Measurements from ENCODE around the gene NPC1L1.

Gene NPC1L1

GRCh38 chr7:44541876-44542610 is 913 bp upstream of the NPC1L1 start:
- H3K4me3 ChIP-seq (ENCODE audit: low read depth, low read length), result no peak overlapping the region
- H3K4me1 ChIP-seq (ENCODE audit: control insufficient read depth, insufficient read depth, low read length), result no peaks in the 10 kb centered on the region
- no peaks in the 10 kb centered on the region for H3K36me3 ChIP-seq (ENCODE audit: control insufficient read depth in 2 of 2, insufficient read depth in 1 of 2, low read length in 2 of 2)
- ChIA-PET CTCF (interaction anchor here (0.5 to 1.7 kb wide), 3 partner anchors 8 to 23 kb away, joined by 3 to 10 read pairs (median 3); no protein-coding TSS in a partner anchor), POLR2A (interaction anchor here (0.6 kb wide), 1 partner anchor 120 kb away, joined by 3 read pairs; no protein-coding TSS in a partner anchor)
- H3K9me3 ChIP-seq (ENCODE audit: control insufficient read depth, insufficient read depth, low read depth, low read length), result no peaks in the 10 kb centered on the region
- no peak overlapping the region for H3K27ac ChIP-seq (ENCODE audit: extremely low read depth, low read depth, low read length)
- TF ChIP-seq ZNF324 (tag by site-specific recombination; IDR thresholded peaks at IDR 0.05) (no peak), ZEB2 (tag by site-specific recombination; IDR thresholded peaks at IDR 0.05) (no peak), IKZF3 (tag by site-specific recombination; IDR thresholded peaks at IDR 0.05) (no peak), ZNF785 (tag by site-specific recombination; IDR thresholded peaks at IDR 0.05) (no peak), ZBTB11 (tag by site-specific recombination; conservative IDR thresholded peaks at IDR 0.05; ENCODE audit: low read depth) (no peak), GLI4 (tag by site-specific recombination; IDR thresholded peaks at IDR 0.05) (no peak), SETDB1 (IDR thresholded peaks at IDR 0.05; ENCODE audit: insufficient read length, low read length) (no peak), YY1 (tag by site-specific recombination; IDR thresholded peaks at IDR 0.05) (no peak), AEBP2 (tag by site-specific recombination; IDR thresholded peaks at IDR 0.05; ENCODE audit: borderline replicate concordance) (no peak), ZSCAN30 (tag by site-specific recombination; IDR thresholded peaks at IDR 0.05) (no peak), INSM2 (tag by site-specific recombination; IDR thresholded peaks at IDR 0.05) (no peak), ZNF416 (tag by site-specific recombination; IDR thresholded peaks at IDR 0.05) (no peak), HOXD13 (CRISPR knock-in tag; IDR thresholded peaks at IDR 0.05; ENCODE audit: borderline replicate concordance) (no peak), TCF7L2 (IDR thresholded peaks at IDR 0.05; ENCODE audit: borderline replicate concordance, low read depth, low read length) (no peak), HIC1 (tag by site-specific recombination; IDR thresholded peaks at IDR 0.05) (no peak), ZNF140 (tag by site-specific recombination; IDR thresholded peaks at IDR 0.05) (no peak), HOXA7 (CRISPR knock-in tag; IDR thresholded peaks at IDR 0.05; ENCODE audit: borderline replicate concordance) (no peak)

Measured in HEK293 (cell line).